Thyroid gland (tissue), 4 donors: ENCODE measurements around the gene HMX2. TPM values are rescaled to one million over a fixed set of nuclear protein-coding genes. Genes with fewer than 3 reads are reported as not detected.

Experiments
- DNase-seq, 2 donors: peaks; one replicate each; pipeline ENCODE4 v3.0.0-alpha.2; 2019
- H3K27ac ChIP-seq, 3 donors: fragments of 200-600 bp; sonication (generic); 1 replicate in 2 of 3; 2 replicates in 1 of 3; pipeline ENCODE4 v1.5.1; 2016 to 2019; ENCODE audit warnings: mild to moderate bottlenecking in 1 of 3, moderate library complexity in 1 of 3
- H3K27me3 ChIP-seq: fragments of 200-600 bp; sonication (generic); one replicate; pipeline ENCODE4 v1.5.1; 2019
- H3K36me3 ChIP-seq, 2 donors: fragments of 200-600 bp; sonication (generic); one replicate each; pipeline ENCODE4 v1.5.1; 2016 to 2019
- H3K4me1 ChIP-seq, 2 donors: fragments of 200-600 bp; sonication (generic); one replicate each; pipeline ENCODE4 v1.5.1; 2017 to 2019
- H3K4me3 ChIP-seq, 3 donors: fragments of 200-600 bp; sonication (generic); replicated peaks in 1 of 3; 1 replicate in 2 of 3; 2 replicates in 1 of 3; pipeline ENCODE4 v1.5.1; 2016; ENCODE audit warnings: mild to moderate bottlenecking in 1 of 3
- H3K9me3 ChIP-seq: fragments of 200-600 bp; sonication (generic); one replicate; pipeline ENCODE4 v1.5.1; 2017
- POLR2A ChIP-seq, 2 donors: fragments of 450-650 bp; IDR thresholded peaks; one replicate each; pipeline ENCODE4 v1.6.1; 2017; ENCODE audit warnings: antibody characterized with exemption in 2 of 2, mild to moderate bottlenecking in 2 of 2, moderate library complexity in 1 of 2
- WGBS, 2 donors: methylation state at CpG; one replicate each; pipeline ENCODE4 v1.1.5; 2017; 5-methylcytosine and 5-hydroxymethylcytosine counted together
- intact Hi-C: fragments of 100-400 bp; cut with DNase I; formaldehyde crosslinking; loops from one replicate; pipeline ENCODE4 v1.15.1; 2023
- total RNA-seq, 4 donors: library from RNA; depleted of rRNA; stranded (reverse); fragments of >200 nt; gene quantifications; one replicate each; pipeline ENCODE4 v1.2.3, GENCODE V29; 2016
- TF ChIP-seq, protein P1 (sequence below), 6 experiments: fragments of 200-600 bp in 3 of 6; fragments of 450-650 bp in 3 of 6; sonication (generic) in 3 of 6; IDR thresholded peaks; one replicate each; pipeline ENCODE4 v1.5.1; 2016 to 2019; ENCODE audit warnings: antibody characterized with exemption in 6 of 6, mild to moderate bottlenecking in 2 of 6, inconsistent platforms in 1 of 6, moderate library complexity in 1 of 6

HMX2 gene
- total RNA-seq, 4 donors from 2014 or later: not detected

DNA sequence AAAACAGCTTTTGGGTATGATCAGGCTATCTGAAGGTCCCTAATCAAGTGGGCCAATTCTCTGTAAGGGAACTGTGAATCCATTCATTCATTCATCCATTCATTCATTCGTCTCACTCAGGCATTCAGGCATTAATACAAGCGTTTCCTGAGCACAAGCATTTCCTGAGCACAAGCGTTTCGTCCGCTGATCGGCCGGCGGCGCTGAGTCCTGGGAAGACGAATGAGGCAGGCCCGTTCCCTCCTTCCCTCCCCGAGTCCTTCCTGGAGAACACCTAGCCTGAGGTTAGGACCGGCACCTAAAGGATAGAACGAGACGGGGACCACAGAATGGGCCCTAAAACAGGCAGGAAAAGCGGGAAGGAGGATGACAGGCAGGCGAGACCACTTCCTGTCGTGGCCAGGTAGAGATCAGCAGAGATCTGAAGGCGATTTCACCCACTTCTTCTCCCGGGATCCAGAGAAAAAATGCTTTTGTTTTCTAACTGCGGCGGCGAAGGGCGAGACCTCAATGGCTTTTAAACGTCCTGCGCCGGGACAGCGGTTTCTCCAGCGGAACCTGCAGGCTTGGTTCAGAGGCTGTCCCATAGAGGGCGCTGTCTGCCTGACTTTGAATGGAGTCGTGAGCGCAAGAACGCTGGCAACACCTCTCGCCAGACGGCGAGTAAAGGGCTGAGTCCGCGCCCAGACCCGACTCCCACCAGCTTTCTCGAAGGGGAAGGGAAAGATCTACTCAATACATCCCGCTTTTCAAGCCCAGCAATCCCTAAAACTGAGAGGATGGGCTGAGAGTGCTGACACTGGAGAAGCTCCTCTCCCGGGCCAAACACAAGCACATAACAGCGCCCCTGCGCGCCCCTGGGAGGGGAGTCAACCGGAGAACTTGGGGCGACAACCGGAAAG is 15.1 kb upstream of the HMX2 start:
- Histone ChIP-seq H3K36me3 (no peaks in the 10 kb centered on the region), H3K27ac (no peak overlapping the region), H3K9me3 (no peaks in the 10 kb centered on the region), H3K27me3 (peaks cover 40% of the 10 kb centered on the region), H3K4me1 (peaks cover 35 to 53% of the 10 kb centered on the region in 2 donors), H3K4me3 (no peak overlapping the region)
- peak; percentile 83 to 87 for DNase-seq
- 3 to 4% methylated on average over 31 to 43 of the region's 48 CpGs for WGBS, 2 donors
- TF ChIP-seq POLR2A (IDR thresholded peaks at IDR 0.05): no peak
- TF ChIP-seq, protein P1, sequence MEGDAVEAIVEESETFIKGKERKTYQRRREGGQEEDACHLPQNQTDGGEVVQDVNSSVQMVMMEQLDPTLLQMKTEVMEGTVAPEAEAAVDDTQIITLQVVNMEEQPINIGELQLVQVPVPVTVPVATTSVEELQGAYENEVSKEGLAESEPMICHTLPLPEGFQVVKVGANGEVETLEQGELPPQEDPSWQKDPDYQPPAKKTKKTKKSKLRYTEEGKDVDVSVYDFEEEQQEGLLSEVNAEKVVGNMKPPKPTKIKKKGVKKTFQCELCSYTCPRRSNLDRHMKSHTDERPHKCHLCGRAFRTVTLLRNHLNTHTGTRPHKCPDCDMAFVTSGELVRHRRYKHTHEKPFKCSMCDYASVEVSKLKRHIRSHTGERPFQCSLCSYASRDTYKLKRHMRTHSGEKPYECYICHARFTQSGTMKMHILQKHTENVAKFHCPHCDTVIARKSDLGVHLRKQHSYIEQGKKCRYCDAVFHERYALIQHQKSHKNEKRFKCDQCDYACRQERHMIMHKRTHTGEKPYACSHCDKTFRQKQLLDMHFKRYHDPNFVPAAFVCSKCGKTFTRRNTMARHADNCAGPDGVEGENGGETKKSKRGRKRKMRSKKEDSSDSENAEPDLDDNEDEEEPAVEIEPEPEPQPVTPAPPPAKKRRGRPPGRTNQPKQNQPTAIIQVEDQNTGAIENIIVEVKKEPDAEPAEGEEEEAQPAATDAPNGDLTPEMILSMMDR (IDR thresholded peaks at IDR 0.05): peak; percentile 75 to 94 (median 84)
- intact Hi-C loops: loop anchor here (5.0 kb wide), 1 partner anchor 424 kb away; no protein-coding TSS in a partner anchor

DNA sequence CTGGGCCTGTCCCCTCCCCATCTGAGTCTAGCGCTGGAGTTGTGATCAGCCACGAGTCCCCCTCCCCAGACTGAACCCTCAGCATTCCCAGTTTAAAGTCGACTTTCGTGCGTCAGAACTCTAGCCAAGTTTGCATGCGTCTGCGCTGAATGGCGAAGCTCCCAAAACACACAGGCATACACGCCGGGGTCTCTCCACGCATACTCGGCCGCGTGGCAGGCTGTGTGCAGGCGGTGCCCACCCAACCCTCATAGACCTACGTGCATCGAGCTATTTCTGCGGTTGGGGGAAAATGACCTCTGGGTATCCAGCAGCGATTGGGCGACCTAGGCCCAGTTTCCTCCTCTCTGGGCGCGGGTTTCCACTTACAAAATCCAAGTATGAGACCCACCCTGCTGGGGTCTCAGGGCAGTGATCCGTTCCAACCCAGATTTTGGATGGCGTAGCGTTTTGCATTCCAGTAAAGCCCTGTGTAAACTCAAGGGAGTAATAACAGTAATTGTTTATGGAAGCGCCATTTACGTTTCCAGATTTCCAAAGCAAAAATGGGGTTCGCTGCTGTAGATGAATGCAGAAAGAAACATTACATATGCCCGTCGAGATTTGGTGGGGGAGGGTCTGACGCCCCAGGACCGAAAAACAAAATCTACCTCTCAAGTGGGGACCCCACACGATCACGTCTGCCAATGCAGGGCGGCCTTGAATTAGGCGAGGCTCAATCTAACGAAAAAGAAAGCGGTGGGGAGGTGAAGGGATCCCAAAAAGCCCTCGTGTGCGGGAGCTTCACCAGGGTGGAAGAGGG is 14.2 kb upstream of the HMX2 start:
- 5 to 6% methylated on average over 26 to 27 of the region's 40 CpGs for WGBS, 2 donors

DNA sequence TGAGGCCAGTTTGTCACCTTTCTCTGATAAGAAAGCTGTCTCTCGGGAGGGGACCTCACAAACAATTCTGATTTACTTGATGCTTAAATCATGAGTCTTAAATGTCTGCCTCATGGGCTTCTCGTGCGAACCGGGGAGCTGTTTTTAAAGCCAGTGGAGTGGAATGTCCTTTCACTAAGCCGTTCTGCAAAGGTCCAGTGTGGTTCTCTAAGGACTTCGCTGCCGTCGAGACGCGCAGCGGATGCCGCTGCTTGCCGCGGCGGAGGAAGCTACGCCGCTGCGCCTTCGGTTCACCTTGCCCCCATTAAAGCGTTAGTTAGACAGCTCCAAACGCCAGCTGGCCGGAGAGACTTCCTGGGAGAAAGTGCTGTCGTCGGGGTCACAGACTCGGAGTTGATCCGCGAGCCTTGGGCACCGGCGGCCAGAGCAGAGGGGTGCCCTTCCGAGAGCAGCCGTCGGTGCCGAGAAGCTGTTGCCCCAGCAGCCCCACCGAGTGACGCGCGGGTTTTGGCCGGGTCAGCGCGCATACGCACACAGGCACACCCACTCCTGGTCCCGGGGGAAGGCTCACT is 13.5 kb upstream of the HMX2 start:
- 3 to 4% methylated on average over 21 to 27 of the region's 42 CpGs for WGBS, 2 donors
- intact Hi-C loops: loop anchor here (5.0 kb wide), 1 partner anchor 423 kb away; no protein-coding TSS in a partner anchor
- H3K4me1 ChIP-seq: peaks cover 35 to 56% of the 10 kb centered on the region in 2 donors
- TF ChIP-seq, protein P1 (IDR thresholded peaks at IDR 0.05): no peak
- no peaks in the 10 kb centered on the region for H3K36me3 ChIP-seq
- DNase-seq: no peak
- H3K4me3 ChIP-seq: no peak overlapping the region
- H3K27ac ChIP-seq: no peak overlapping the region
- H3K9me3 ChIP-seq: no peaks in the 10 kb centered on the region
- peaks cover 55% of the 10 kb centered on the region for H3K27me3 ChIP-seq

More for the DNA sequence above, 14.2 kb upstream of the HMX2 start:
- no peak for TF ChIP-seq POLR2A (IDR thresholded peaks at IDR 0.05)
- TF ChIP-seq, protein P1 (IDR thresholded peaks at IDR 0.05): no peak
- intact Hi-C loops: loop anchor here (5.0 kb wide), 1 partner anchor 424 kb away; no protein-coding TSS in a partner anchor
- DNase-seq: no peak
- no peaks in the 10 kb centered on the region for H3K36me3 ChIP-seq
- H3K27me3 ChIP-seq: peaks cover 48% of the 10 kb centered on the region
- H3K27ac ChIP-seq: no peak overlapping the region
- H3K4me1 ChIP-seq: peaks cover 35 to 54% of the 10 kb centered on the region in 2 donors
- no peak overlapping the region for H3K4me3 ChIP-seq
- H3K9me3 ChIP-seq: no peaks in the 10 kb centered on the region

- no peak for TF ChIP-seq POLR2A (IDR thresholded peaks at IDR 0.05)
- TF ChIP-seq, protein P1 (IDR thresholded peaks at IDR 0.05): no peak
- H3K36me3 ChIP-seq: no peaks in the 10 kb centered on the region
- intact Hi-C loops: loop anchor here (5.0 kb wide), 1 partner anchor 422 kb away; no protein-coding TSS in a partner anchor
- H3K27ac ChIP-seq: no peak overlapping the region
- H3K4me3 ChIP-seq: peak overlapping the region in 1 of 3 donors; percentile 13
- H3K27me3 ChIP-seq: peaks cover 61% of the 10 kb centered on the region
- WGBS, 2 donors: 2 to 5% methylated on average over 4 to 20 of the region's 46 CpGs
- no peaks in the 10 kb centered on the region for H3K9me3 ChIP-seq
- DNase-seq: no peak
- H3K4me1 ChIP-seq: peaks cover 35 to 58% of the 10 kb centered on the region in 2 donors
These were observed 13.0 kb upstream of the HMX2 start for GRCh38 chr10:123134915-123135414.
